Calu3 (cell line): ENCODE measurements around the gene SMCO2. TPM values are rescaled to one million over a fixed set of nuclear protein-coding genes. Genes with fewer than 3 reads are reported as not detected.

Source experiments
- BruUV-seq: library from RNA; stranded (reverse); fragments of 400-500 nt; replicated peaks from 2 replicates; lab custom pipeline; 2021; lab: Mats Ljungman, UMichigan
- CTCF ChIA-PET: fragments of 300-600 bp; sonication (Branson Sonifier 250); formaldehyde crosslinking; loops from one replicate; lab custom pipeline; 2022; ENCODE audit warnings: antibody characterized with exemption; lab: Charles Lee
- DNase-seq: peaks from one replicate; pipeline ENCODE4 v3.0.0; 2022
- H3K27ac Mint-ChIP-seq: one replicate; pipeline ENCODE4 v1.8.0; 2022; ENCODE audit warnings: mixed read lengths; ENCODE audit not compliant: unreplicated experiment
- H3K27me3 Mint-ChIP-seq: one replicate; pipeline ENCODE4 v1.8.0; 2022; ENCODE audit warnings: mixed read lengths; ENCODE audit not compliant: unreplicated experiment
- H3K36me3 Mint-ChIP-seq: one replicate; pipeline ENCODE4 v1.8.0; 2022; ENCODE audit warnings: mild to moderate bottlenecking, moderate library complexity, mixed read lengths; ENCODE audit not compliant: insufficient read depth, unreplicated experiment
- H3K4me1 Mint-ChIP-seq: one replicate; pipeline ENCODE4 v1.8.0; 2022; ENCODE audit warnings: mild to moderate bottlenecking, low read depth, mixed read lengths; ENCODE audit not compliant: unreplicated experiment
- H3K4me3 Mint-ChIP-seq: one replicate; pipeline ENCODE4 v1.8.0; 2022; ENCODE audit warnings: mild to moderate bottlenecking, low read depth, moderate library complexity, mixed read lengths; ENCODE audit not compliant: unreplicated experiment
- H3K9me3 Mint-ChIP-seq: one replicate; pipeline ENCODE4 v1.8.0; 2022; ENCODE audit warnings: low read depth, mixed read lengths; ENCODE audit not compliant: unreplicated experiment
- CTCF ChIP-seq: fragments of 200-600 bp; IDR thresholded peaks from one replicate; pipeline ENCODE4 v1.8.0; 2022; ENCODE audit warnings: antibody characterized with exemption; ENCODE audit not compliant: unreplicated experiment
- intact Hi-C: fragments of 100-400 bp; cut with micrococcal nuclease; formaldehyde crosslinking; loops from one replicate; pipeline ENCODE4 v1.10.0; 2022; ENCODE audit not compliant: unreplicated experiment
- total RNA-seq: library from RNA; stranded (reverse); gene quantifications from 2 replicates; pipeline ENCODE4 v1.2.3, GENCODE V29; 2022

The SMCO2 gene
- total RNA-seq, 1 experiment from 2014 or later: 1.6 TPM

GRCh38 chr12:27535318-27535717 lies 88.8 kb downstream of the SMCO2 start:
- H3K4me3 Mint-ChIP-seq: no peak overlapping the region
- H3K36me3 Mint-ChIP-seq: no peaks in the 10 kb centered on the region
- DNase-seq: no peak
- no peaks in the 10 kb centered on the region for H3K27me3 Mint-ChIP-seq
- no peaks in the 10 kb centered on the region for H3K9me3 Mint-ChIP-seq
- no TSS peak for BruUV-seq
- intact Hi-C loops: no loop called here
- no peak overlapping the region for H3K27ac Mint-ChIP-seq
- peaks cover 15% of the 10 kb centered on the region for H3K4me1 Mint-ChIP-seq
- TF ChIP-seq CTCF: no peak
- CTCF ChIA-PET: no interaction called here

GRCh38 chr12:27537855-27538675 lies 91.5 kb downstream of the SMCO2 start:
- no peaks in the 10 kb centered on the region for H3K36me3 Mint-ChIP-seq
- no peak for DNase-seq
- no peaks in the 10 kb centered on the region for H3K27me3 Mint-ChIP-seq
- H3K4me3 Mint-ChIP-seq: no peak overlapping the region
- peaks cover 15% of the 10 kb centered on the region for H3K4me1 Mint-ChIP-seq
- intact Hi-C loops: no loop called here
- H3K9me3 Mint-ChIP-seq: no peaks in the 10 kb centered on the region
- CTCF ChIA-PET: no interaction called here
- no peak overlapping the region for H3K27ac Mint-ChIP-seq
- TF ChIP-seq CTCF: no peak
- no TSS peak for BruUV-seq

GRCh38 chr12:27539191-27539631 lies 92.7 kb downstream of the SMCO2 start:
- BruUV-seq: no TSS peak
- Mint-ChIP-seq H3K9me3 (no peaks in the 10 kb centered on the region), H3K27ac (no peak overlapping the region), H3K36me3 (no peaks in the 10 kb centered on the region), H3K27me3 (no peaks in the 10 kb centered on the region), H3K4me3 (no peak overlapping the region), H3K4me1 (peaks cover 5% of the 10 kb centered on the region)
- CTCF ChIA-PET: no interaction called here
- intact Hi-C loops: no loop called here
- no peak for DNase-seq
- TF ChIP-seq CTCF: no peak

- no TSS peak for BruUV-seq
- no peak for TF ChIP-seq CTCF
- Mint-ChIP-seq H3K27ac (no peak overlapping the region), H3K9me3 (no peaks in the 10 kb centered on the region), H3K36me3 (no peaks in the 10 kb centered on the region), H3K4me3 (no peak overlapping the region), H3K27me3 (no peaks in the 10 kb centered on the region), H3K4me1 (peaks cover 8% of the 10 kb centered on the region)
- CTCF ChIA-PET: interaction anchor here (1.1 kb wide), 1 partner anchor 8 kb away, joined by 4 read pairs; no protein-coding TSS in a partner anchor
- intact Hi-C loops: no loop called here
- no peak for DNase-seq
These were observed 94.6 kb downstream of the SMCO2 start for GRCh38 chr12:27541031-27541719.
